Measurements from ENCODE around the gene ZNF445.

DNA sequence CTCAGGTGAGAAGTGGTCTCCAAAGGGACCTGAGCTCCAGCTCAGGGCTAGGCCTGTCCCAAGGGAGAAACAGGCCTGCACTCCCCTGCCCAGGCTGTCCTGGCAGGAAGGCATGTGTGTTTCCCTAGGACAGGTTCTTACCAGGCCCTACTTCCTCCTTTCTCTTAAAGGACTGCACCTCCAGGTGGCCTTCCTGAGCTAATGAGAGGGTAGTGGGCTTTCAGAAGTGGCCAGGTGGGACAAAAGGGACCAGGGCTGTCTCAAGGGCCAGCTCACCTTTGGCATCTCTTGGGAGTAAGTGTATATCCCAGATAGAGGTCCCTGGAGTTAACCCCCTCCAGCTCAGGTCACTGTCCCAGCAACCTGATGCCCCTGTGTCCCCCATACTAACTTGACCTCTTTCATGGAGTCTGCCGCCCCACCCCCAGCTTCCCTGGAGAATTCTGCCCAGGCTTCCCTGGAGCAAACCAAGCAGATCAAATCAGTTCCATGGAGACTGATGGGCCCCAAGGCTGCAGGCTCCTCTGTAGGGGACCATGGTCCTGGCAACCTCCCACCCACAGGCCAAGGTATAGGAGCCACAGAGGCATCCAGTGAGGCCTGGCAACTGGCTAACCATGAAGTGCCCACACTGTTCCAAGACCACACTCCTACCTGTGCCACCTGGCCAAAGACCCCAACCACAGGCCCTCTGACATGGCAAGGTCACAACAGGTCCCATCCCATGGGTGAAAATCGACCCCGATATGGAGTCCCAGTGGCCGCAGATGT is 67.6 kb downstream of the ZNF445 start:
- TF ChIP-seq, protein P1, sequence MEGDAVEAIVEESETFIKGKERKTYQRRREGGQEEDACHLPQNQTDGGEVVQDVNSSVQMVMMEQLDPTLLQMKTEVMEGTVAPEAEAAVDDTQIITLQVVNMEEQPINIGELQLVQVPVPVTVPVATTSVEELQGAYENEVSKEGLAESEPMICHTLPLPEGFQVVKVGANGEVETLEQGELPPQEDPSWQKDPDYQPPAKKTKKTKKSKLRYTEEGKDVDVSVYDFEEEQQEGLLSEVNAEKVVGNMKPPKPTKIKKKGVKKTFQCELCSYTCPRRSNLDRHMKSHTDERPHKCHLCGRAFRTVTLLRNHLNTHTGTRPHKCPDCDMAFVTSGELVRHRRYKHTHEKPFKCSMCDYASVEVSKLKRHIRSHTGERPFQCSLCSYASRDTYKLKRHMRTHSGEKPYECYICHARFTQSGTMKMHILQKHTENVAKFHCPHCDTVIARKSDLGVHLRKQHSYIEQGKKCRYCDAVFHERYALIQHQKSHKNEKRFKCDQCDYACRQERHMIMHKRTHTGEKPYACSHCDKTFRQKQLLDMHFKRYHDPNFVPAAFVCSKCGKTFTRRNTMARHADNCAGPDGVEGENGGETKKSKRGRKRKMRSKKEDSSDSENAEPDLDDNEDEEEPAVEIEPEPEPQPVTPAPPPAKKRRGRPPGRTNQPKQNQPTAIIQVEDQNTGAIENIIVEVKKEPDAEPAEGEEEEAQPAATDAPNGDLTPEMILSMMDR (IDR thresholded peaks at IDR 0.05; ENCODE audit: low read depth, low read length, poor library complexity, severe bottlenecking): no peak
- TF ChIP-seq EZH2phosphoT487 (IDR thresholded peaks at IDR 0.05; ENCODE audit: borderline replicate concordance, low read length): no peak

Measured in DOHH2 (cell line).